Stomach smooth muscle (tissue), 2 donors: Measurements from ENCODE around the gene KAZN.

Source experiments
- H3K27ac ChIP-seq: one replicate; pipeline ENCODE4 v1.7.0; 2013; ENCODE audit warnings: mild to moderate bottlenecking, low read length, inconsistent platforms
- H3K27me3 ChIP-seq, 2 donors: one replicate each; pipeline ENCODE4 v1.7.0; 2013; ENCODE audit warnings: low read length in 2 of 2; ENCODE audit not compliant: insufficient read depth in 2 of 2, control insufficient read depth in 1 of 2
- H3K36me3 ChIP-seq, 2 donors: one replicate each; pipeline ENCODE4 v1.7.0; 2013; ENCODE audit warnings: low read length in 2 of 2; ENCODE audit not compliant: control insufficient read depth in 2 of 2, insufficient read depth in 2 of 2
- H3K4me1 ChIP-seq: one replicate; pipeline ENCODE4 v1.7.0; 2013; ENCODE audit warnings: low read length; ENCODE audit not compliant: control insufficient read depth, insufficient read depth
- H3K4me3 ChIP-seq, 2 donors: one replicate each; pipeline ENCODE4 v1.7.0; 2013; ENCODE audit warnings: low read length in 2 of 2
- H3K9ac ChIP-seq, 2 donors: one replicate each; pipeline ENCODE4 v1.7.0; 2013; ENCODE audit warnings: low read length in 2 of 2, mild to moderate bottlenecking in 1 of 2
- H3K9me3 ChIP-seq, 2 donors: one replicate each; pipeline ENCODE4 v1.7.0; 2013; ENCODE audit warnings: low read length in 2 of 2; ENCODE audit not compliant: control insufficient read depth in 2 of 2
- donor health status: healthy.
- donor health status: Pancreatic carcinoma.

Gene KAZN

DNA sequence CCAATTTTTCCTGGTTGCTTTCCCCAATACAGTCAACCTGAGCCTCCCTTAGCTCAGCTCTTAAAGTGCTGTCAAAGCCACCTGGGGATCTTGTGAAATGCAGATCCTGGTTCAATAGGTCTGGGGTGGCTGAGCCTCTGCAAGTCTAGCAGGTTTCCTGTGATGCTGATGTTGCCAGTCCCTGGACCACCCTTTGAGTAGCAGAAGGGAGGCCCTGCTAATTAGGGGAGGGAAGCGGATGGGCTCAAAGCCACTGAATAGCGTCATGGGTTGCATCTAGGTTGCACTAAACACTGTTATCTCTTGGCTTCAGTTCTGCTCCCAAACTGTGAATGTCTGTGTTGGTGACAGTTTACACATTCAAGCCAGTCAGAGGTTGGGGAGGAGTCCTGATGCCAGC lies 127.2 kb downstream of the KAZN start:
- Histone ChIP-seq H3K9me3 (peaks cover 0 to 2% of the 10 kb centered on the region in 2 donors), H3K36me3 (no peaks in the 10 kb centered on the region), H3K27ac (no peak overlapping the region), H3K9ac (no peak overlapping the region), H3K4me3 (no peak overlapping the region), H3K27me3 (peaks cover 0 to 5% of the 10 kb centered on the region in 2 donors), H3K4me1 (no peaks in the 10 kb centered on the region)

- Histone ChIP-seq H3K4me3 (no peak overlapping the region), H3K9ac (no peak overlapping the region), H3K27ac (no peak overlapping the region), H3K36me3 (no peaks in the 10 kb centered on the region), H3K27me3 (peaks cover 0 to 5% of the 10 kb centered on the region in 2 donors), H3K9me3 (no peaks in the 10 kb centered on the region), H3K4me1 (no peaks in the 10 kb centered on the region)
These were observed 128.1 kb downstream of the KAZN start for GRCh38 chr1:14726606-14727005.

- Histone ChIP-seq H3K9ac (no peak overlapping the region), H3K9me3 (no peaks in the 10 kb centered on the region), H3K4me3 (no peak overlapping the region), H3K4me1 (peaks cover 2% of the 10 kb centered on the region), H3K27ac (no peak overlapping the region), H3K27me3 (peaks cover 0 to 5% of the 10 kb centered on the region in 2 donors), H3K36me3 (no peaks in the 10 kb centered on the region)
These were observed 130.0 kb downstream of the KAZN start for GRCh38 chr1:14728516-14728915.

DNA sequence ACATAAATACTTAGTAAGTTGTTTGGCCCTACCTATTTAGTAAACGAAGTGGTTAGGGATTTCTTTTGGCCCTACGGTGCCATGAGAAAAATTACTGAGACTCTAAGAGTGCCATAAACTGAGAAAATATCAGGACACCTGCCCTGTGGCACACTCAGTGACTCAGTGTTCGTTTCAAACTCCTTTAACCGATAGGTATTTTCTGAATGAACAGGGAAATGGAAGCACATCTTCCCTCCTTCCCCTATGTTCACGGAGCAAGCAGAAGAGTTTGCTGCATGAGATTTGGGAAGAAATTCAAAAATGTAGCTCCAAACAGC lies 134.2 kb downstream of the KAZN start:
- H3K4me3 ChIP-seq = no peak overlapping the region
- no peaks in the 10 kb centered on the region for H3K36me3 ChIP-seq
- peaks cover 0 to 7% of the 10 kb centered on the region in 2 donors for H3K27me3 ChIP-seq
- H3K9me3 ChIP-seq = no peaks in the 10 kb centered on the region
- no peak overlapping the region for H3K27ac ChIP-seq
- H3K4me1 ChIP-seq = peaks cover 2% of the 10 kb centered on the region
- no peak overlapping the region for H3K9ac ChIP-seq

GRCh38 chr1:14733048-14733778 lies 134.7 kb downstream of the KAZN start:
- Histone ChIP-seq H3K27me3 (peaks cover 0 to 11% of the 10 kb centered on the region in 2 donors), H3K9me3 (no peaks in the 10 kb centered on the region), H3K4me1 (peaks cover 2% of the 10 kb centered on the region), H3K27ac (no peak overlapping the region), H3K4me3 (no peak overlapping the region), H3K9ac (no peak overlapping the region), H3K36me3 (no peaks in the 10 kb centered on the region)

GRCh38 chr1:14733779-14734140 lies 135.3 kb downstream of the KAZN start:
- Histone ChIP-seq H3K27me3 (peaks cover 0 to 11% of the 10 kb centered on the region in 2 donors), H3K9me3 (no peaks in the 10 kb centered on the region), H3K27ac (no peak overlapping the region), H3K4me1 (peaks cover 2% of the 10 kb centered on the region), H3K9ac (no peak overlapping the region), H3K36me3 (no peaks in the 10 kb centered on the region), H3K4me3 (no peak overlapping the region)

- Histone ChIP-seq H3K27me3 (peaks cover 4 to 16% of the 10 kb centered on the region in 2 donors), H3K9me3 (no peaks in the 10 kb centered on the region), H3K4me1 (peaks cover 2% of the 10 kb centered on the region), H3K36me3 (no peaks in the 10 kb centered on the region), H3K27ac (no peak overlapping the region), H3K4me3 (no peak overlapping the region), H3K9ac (no peak overlapping the region)
These were observed 137.4 kb downstream of the KAZN start for GRCh38 chr1:14735841-14736240.

DNA sequence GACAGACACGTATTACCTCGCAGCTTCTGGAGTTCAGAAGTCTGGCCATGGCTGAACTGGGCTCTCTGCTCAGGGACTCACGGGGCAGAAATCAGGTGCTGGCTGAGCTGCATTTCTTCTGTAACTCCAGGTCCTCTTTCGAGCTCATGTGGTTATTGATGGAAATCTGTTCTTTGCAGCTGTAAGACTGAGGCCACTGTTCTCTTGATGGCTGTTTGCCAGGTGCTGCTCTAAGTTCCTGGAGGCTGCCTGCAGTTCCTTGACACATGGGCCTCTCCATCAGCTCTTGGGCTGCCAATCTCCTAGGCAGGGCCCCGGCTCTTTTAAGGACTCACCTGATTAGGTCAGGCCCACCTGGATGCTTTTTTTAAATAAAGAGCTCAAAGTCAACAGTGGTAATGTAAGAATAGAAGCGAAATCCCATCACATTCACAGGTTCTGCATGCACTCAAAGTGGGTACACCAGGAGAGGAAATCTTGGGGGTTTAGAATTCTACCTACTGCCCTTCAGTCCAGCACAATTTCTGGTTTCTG lies 139.1 kb downstream of the KAZN start:
- Histone ChIP-seq H3K27ac (no peak overlapping the region), H3K9ac (no peak overlapping the region), H3K9me3 (no peaks in the 10 kb centered on the region), H3K4me3 (no peak overlapping the region), H3K4me1 (peaks cover 2% of the 10 kb centered on the region), H3K27me3 (peaks cover 4 to 21% of the 10 kb centered on the region in 2 donors), H3K36me3 (no peaks in the 10 kb centered on the region)

DNA sequence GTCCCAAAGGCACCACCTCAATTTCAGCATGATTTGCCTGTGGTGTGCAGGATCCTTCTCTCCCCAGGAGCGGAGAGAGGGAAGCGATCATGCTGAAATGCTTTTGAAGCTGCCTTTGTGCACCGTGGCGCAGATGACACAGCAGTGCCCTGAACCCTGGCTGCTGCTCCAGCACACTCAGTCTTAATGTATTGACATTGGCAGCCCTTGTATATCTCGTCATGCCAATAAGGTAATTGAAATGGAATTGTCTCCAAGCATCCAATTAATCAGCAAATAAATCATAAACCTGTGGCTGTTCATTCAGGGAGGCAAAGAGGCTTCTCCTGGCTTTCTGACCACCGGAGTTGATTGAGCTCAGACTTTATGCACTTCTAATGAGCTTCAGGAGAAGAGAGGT lies 139.8 kb downstream of the KAZN start:
- Histone ChIP-seq H3K36me3 (no peaks in the 10 kb centered on the region), H3K4me1 (no peaks in the 10 kb centered on the region), H3K9ac (no peak overlapping the region), H3K27ac (no peak overlapping the region), H3K27me3 (peaks cover 4 to 22% of the 10 kb centered on the region in 2 donors), H3K9me3 (no peaks in the 10 kb centered on the region), H3K4me3 (no peak overlapping the region)

DNA sequence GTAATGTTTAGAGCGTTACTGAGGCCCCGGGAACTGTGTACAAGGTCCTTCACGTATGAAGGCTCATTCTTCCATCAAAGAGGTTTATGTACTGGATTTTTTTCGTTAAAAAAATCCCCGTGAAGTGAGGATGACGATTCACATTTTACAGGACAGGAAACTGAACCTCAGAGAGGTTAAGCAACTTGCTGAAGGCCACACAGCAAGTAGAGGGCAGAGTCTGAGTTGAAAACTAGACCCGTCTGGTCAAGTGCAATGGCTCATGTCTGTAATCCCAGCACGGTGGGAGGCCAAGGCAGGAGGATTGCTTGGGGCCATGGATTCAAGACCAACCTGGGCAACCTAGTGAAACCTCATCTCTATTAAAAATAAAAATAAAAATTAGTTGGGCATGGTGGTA lies 140.2 kb downstream of the KAZN start:
- Histone ChIP-seq H3K36me3 (no peaks in the 10 kb centered on the region), H3K4me3 (no peak overlapping the region), H3K4me1 (no peaks in the 10 kb centered on the region), H3K9me3 (no peaks in the 10 kb centered on the region), H3K27ac (no peak overlapping the region), H3K27me3 (peaks cover 4 to 22% of the 10 kb centered on the region in 2 donors), H3K9ac (no peak overlapping the region)

DNA sequence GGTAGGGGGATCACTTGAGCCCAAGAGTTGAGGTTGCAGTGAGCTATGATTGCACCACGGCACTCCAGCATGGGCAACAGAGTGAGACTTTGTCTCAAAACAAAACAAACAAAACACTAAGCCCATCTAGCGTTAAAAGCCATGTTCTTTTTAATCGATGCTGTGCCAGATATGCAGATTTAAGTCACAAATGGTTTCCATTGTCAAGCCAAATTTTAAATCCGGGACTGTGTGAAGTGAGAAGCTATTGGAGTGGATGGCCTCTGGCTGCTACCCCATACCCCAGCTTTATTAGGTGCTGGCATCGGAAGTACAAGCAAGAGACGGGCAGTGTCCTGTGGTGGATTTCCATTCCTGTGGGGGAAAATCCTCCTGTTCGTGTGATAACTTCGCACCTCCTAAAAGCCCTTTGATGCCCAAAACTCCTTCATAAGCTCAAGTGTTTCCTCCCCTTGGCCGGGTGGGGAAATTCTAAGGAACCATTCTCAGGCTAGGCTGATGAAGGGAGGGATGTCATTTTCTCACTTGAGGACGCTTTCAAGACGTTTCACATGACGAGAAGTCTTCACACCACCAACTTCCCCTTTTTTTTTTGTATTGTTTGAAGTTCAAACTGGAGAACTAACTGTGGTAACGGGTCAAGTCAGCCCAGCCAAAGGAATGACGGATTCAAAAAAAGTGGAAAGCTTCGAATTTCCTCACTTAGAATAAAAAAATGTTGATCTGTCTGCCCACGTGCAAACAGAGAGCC lies 140.8 kb downstream of the KAZN start:
- no peaks in the 10 kb centered on the region for H3K4me1 ChIP-seq
- no peaks in the 10 kb centered on the region for H3K9me3 ChIP-seq
- H3K27ac ChIP-seq = no peak overlapping the region
- H3K9ac ChIP-seq = no peak overlapping the region
- H3K27me3 ChIP-seq = peaks cover 4 to 25% of the 10 kb centered on the region in 2 donors
- H3K36me3 ChIP-seq = no peaks in the 10 kb centered on the region
- H3K4me3 ChIP-seq = no peak overlapping the region
